ENCODE measurements around the gene EXOC4. TPM values are rescaled to one million over a fixed set of nuclear protein-coding genes. Genes with fewer than 3 reads are reported as not detected.
"Not testable (repeated sequence)": the region's sequence is repeated elsewhere in the genome, so short reads cannot be mapped to it uniquely, and the experiment has no call there.

Gene EXOC4
- total RNA-seq, 3 donors from 2014 or later: 88.3 to 136 (median 99.6) TPM

DNA sequence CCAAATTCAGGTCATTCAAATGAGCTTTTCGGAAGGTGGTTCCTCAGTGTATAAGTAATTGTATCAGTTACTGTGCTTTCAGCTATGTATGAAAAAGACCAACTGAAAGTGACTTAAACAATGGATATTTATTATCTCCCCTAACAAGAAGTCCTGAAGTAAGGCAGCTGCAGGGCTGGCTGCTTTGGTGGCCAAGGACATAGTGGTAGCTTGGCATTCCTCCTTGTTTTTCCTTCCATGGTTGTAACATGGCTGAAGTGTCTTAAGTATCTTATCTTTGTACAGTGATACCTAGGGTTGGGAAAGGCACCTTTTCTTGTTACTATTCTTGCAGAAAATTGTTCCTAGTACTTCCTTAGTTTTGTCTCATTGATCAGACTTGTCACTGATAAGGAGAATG is 21.4 kb downstream of the EXOC4 start:
- Histone ChIP-seq H3K36me3 (no peaks in the 10 kb centered on the region), H3K4me1 (no peaks in the 10 kb centered on the region), H3K4me3 (no peak overlapping the region), H3K9me3 (no peaks in the 10 kb centered on the region), H3K27me3 (no peaks in the 10 kb centered on the region), H3K27ac (no peak overlapping the region)
- DNase-seq (ENCODE audit: low spot score in 2 of 2): no peak
- TF ChIP-seq POLR2AphosphoS5 (IDR thresholded peaks at IDR 0.05): no peak
- TF ChIP-seq, protein P1, sequence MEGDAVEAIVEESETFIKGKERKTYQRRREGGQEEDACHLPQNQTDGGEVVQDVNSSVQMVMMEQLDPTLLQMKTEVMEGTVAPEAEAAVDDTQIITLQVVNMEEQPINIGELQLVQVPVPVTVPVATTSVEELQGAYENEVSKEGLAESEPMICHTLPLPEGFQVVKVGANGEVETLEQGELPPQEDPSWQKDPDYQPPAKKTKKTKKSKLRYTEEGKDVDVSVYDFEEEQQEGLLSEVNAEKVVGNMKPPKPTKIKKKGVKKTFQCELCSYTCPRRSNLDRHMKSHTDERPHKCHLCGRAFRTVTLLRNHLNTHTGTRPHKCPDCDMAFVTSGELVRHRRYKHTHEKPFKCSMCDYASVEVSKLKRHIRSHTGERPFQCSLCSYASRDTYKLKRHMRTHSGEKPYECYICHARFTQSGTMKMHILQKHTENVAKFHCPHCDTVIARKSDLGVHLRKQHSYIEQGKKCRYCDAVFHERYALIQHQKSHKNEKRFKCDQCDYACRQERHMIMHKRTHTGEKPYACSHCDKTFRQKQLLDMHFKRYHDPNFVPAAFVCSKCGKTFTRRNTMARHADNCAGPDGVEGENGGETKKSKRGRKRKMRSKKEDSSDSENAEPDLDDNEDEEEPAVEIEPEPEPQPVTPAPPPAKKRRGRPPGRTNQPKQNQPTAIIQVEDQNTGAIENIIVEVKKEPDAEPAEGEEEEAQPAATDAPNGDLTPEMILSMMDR (IDR thresholded peaks at IDR 0.05): no peak
- no peak for TF ChIP-seq POLR2A (IDR thresholded peaks at IDR 0.05)
- intact Hi-C loops (cut with DNase I; ENCODE audit: low total_unique reads): no loop called here

GRCh38 chr7:133275008-133275407 is 22.1 kb downstream of the EXOC4 start:
- Histone ChIP-seq H3K4me3 (no peak overlapping the region), H3K36me3 (no peaks in the 10 kb centered on the region), H3K27ac (no peak overlapping the region), H3K27me3 (no peaks in the 10 kb centered on the region), H3K4me1 (no peaks in the 10 kb centered on the region), H3K9me3 (no peaks in the 10 kb centered on the region)
- TF ChIP-seq, protein P1 (IDR thresholded peaks at IDR 0.05): no peak
- TF ChIP-seq POLR2A (IDR thresholded peaks at IDR 0.05): no peak
- no peak for TF ChIP-seq POLR2AphosphoS5 (IDR thresholded peaks at IDR 0.05)
- intact Hi-C loops (cut with DNase I; ENCODE audit: low total_unique reads): no loop called here
- DNase-seq (ENCODE audit: low spot score in 2 of 2): no peak

- H3K4me1 ChIP-seq: no peaks in the 10 kb centered on the region
- TF ChIP-seq POLR2A (IDR thresholded peaks at IDR 0.05): no peak
- no peak for TF ChIP-seq POLR2AphosphoS5 (IDR thresholded peaks at IDR 0.05)
- TF ChIP-seq, protein P1 (IDR thresholded peaks at IDR 0.05): no peak
These were observed 22.7 kb downstream of the EXOC4 start for GRCh38 chr7:133275446-133276095.

GRCh38 chr7:133278975-133279374 is 26.1 kb downstream of the EXOC4 start:
- H3K4me1 ChIP-seq; H3K27ac ChIP-seq; H3K9me3 ChIP-seq; H3K4me3 ChIP-seq; intact Hi-C loops (cut with DNase I; ENCODE audit: low total_unique reads); H3K27me3 ChIP-seq; DNase-seq (ENCODE audit: low spot score in 2 of 2); H3K36me3 ChIP-seq: not testable (repeated sequence)

More at GRCh38 chr7:133275446-133276095, 22.7 kb downstream of the EXOC4 start:
- H3K4me3 ChIP-seq: no peak overlapping the region
- no peaks in the 10 kb centered on the region for H3K36me3 ChIP-seq
- intact Hi-C loops (cut with DNase I; ENCODE audit: low total_unique reads): no loop called here
- DNase-seq (ENCODE audit: low spot score in 2 of 2): no peak
- no peak overlapping the region for H3K27ac ChIP-seq
- H3K9me3 ChIP-seq: no peaks in the 10 kb centered on the region
- no peaks in the 10 kb centered on the region for H3K27me3 ChIP-seq

DNA sequence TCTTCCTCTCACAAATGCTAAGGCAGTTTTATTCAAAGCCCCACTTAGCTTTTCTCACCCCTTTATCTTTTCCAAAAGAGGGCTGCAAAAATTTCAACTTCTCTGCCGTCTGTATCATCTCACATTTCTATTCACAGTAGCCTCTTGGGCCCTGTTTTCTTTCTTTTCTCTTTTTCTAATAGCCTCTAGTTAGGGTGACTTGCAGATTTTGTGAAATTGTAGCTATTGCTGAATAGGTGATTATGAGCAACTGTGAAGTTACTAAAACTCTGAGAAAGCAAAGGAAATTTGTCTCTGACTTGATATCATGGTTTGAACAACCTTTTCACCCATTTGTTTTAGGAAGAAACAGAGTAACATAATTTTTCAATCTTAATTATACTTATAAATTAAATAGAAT is 29.2 kb downstream of the EXOC4 start:
- Histone ChIP-seq H3K9me3 (no peaks in the 10 kb centered on the region), H3K36me3 (no peaks in the 10 kb centered on the region), H3K4me1 (no peaks in the 10 kb centered on the region), H3K4me3 (no peak overlapping the region), H3K27ac (no peak overlapping the region), H3K27me3 (no peaks in the 10 kb centered on the region)
- DNase-seq (ENCODE audit: low spot score in 2 of 2): no peak
- intact Hi-C loops (cut with DNase I; ENCODE audit: low total_unique reads): no loop called here
- TF ChIP-seq POLR2AphosphoS5 (IDR thresholded peaks at IDR 0.05): no peak
- TF ChIP-seq, protein P1 (IDR thresholded peaks at IDR 0.05): no peak
- TF ChIP-seq POLR2A (IDR thresholded peaks at IDR 0.05): no peak
